HEK293 (cell line): ENCODE data around the gene WDR82.

ENCODE experiments used
- CTCF ChIA-PET: fragments of 350-600 bp; formaldehyde crosslinking; extraction: SDS; loops from one replicate; lab custom pipeline; 2021; ENCODE audit warnings: antibody characterized with exemption; lab: Yijun Ruan, JAX
- POLR2A ChIA-PET: fragments of 300-600 bp; formaldehyde crosslinking; extraction: SDS; loops from one replicate; lab custom pipeline; 2020; ENCODE audit warnings: antibody characterized with exemption, inconsistent platforms; lab: Yijun Ruan, JAX
- H3K27ac ChIP-seq: fragments of 200-500 bp; sonication (Bioruptor generic); 2 replicates; pipeline ENCODE4 v1.5.1; 2014; ENCODE audit warnings: low read depth, low read length, control low read depth, inconsistent platforms; ENCODE audit errors: extremely low read depth
- H3K36me3 ChIP-seq, 2 experiments: fragments of 200-500 bp in 1 of 2; sonication (Bioruptor generic) in 1 of 2; 1 replicate in 1 of 2; 2 replicates in 1 of 2; pipeline ENCODE4 v1.5.1; 2014 to 2017; ENCODE audit warnings: inconsistent platforms in 2 of 2, low read length in 2 of 2; ENCODE audit not compliant: control insufficient read depth in 2 of 2, insufficient read depth in 1 of 2
- H3K4me1 ChIP-seq: fragments of 200-500 bp; sonication (Bioruptor generic); 2 replicates; pipeline ENCODE4 v1.5.1; 2014; ENCODE audit warnings: mild to moderate bottlenecking, low read length, inconsistent platforms; ENCODE audit not compliant: control insufficient read depth, insufficient read depth
- H3K4me3 ChIP-seq: 2 replicates; pipeline ENCODE4 v1.5.1; 2011; ENCODE audit warnings: low read depth, mild to moderate bottlenecking, control low read depth, low read length, moderate library complexity
- H3K9me3 ChIP-seq: fragments of 200-500 bp; sonication (Bioruptor generic); 2 replicates; pipeline ENCODE4 v1.5.1; 2014; ENCODE audit warnings: low read depth, low read length, inconsistent platforms; ENCODE audit not compliant: control insufficient read depth, insufficient read depth
- CTCF ChIP-seq: fragments of 450-650 bp; formaldehyde crosslinking; IDR thresholded peaks from 2 replicates; pipeline ENCODE4 v1.5.1; 2016; ENCODE audit warnings: missing biosample characterization, missing genetic modification characterization
- ZBTB7A ChIP-seq: fragments of 450-650 bp; formaldehyde crosslinking; IDR thresholded peaks from 2 replicates; pipeline ENCODE4 v1.5.1; 2016; ENCODE audit warnings: low read depth, missing biosample characterization, missing genetic modification characterization
- ZEB2 ChIP-seq: fragments of 450-650 bp; formaldehyde crosslinking; IDR thresholded peaks from 2 replicates; pipeline ENCODE4 v1.5.1; 2016; ENCODE audit warnings: missing biosample characterization, missing genetic modification characterization
- ZNF146 ChIP-seq: fragments of 450-650 bp; formaldehyde crosslinking; IDR thresholded peaks from 2 replicates; pipeline ENCODE4 v1.5.1; 2016; ENCODE audit warnings: missing biosample characterization, missing genetic modification characterization
- ZNF19 ChIP-seq: fragments of 450-650 bp; formaldehyde crosslinking; IDR thresholded peaks from 2 replicates; pipeline ENCODE4; 2016; ENCODE audit warnings: missing biosample characterization, missing genetic modification characterization, low read depth
- ZNF248 ChIP-seq: fragments of 450-650 bp; formaldehyde crosslinking; IDR thresholded peaks from 2 replicates; pipeline ENCODE4 v1.5.1; 2017; ENCODE audit warnings: missing biosample characterization, missing genetic modification characterization
- ZNF350 ChIP-seq: fragments of 450-650 bp; formaldehyde crosslinking; IDR thresholded peaks from 2 replicates; pipeline ENCODE4 v1.5.0; 2017; ENCODE audit warnings: missing biosample characterization, mild to moderate bottlenecking, missing genetic modification characterization
- ZNF398 ChIP-seq: fragments of 450-650 bp; formaldehyde crosslinking; IDR thresholded peaks from 2 replicates; pipeline ENCODE4 v1.5.1; 2017; ENCODE audit warnings: missing biosample characterization, missing genetic modification characterization
- ZNF423 ChIP-seq: fragments of 450-650 bp; formaldehyde crosslinking; IDR thresholded peaks from 2 replicates; pipeline ENCODE4 v1.5.1; 2016; ENCODE audit warnings: missing biosample characterization, missing genetic modification characterization
- ZNF529 ChIP-seq: fragments of 450-650 bp; formaldehyde crosslinking; IDR thresholded peaks from 2 replicates; pipeline ENCODE4 v1.5.1; 2017; ENCODE audit warnings: missing genetic modification characterization, missing biosample characterization; ENCODE audit not compliant: insufficient replicate concordance
- ZNF544 ChIP-seq: fragments of 450-650 bp; formaldehyde crosslinking; IDR thresholded peaks from 2 replicates; pipeline ENCODE4 v1.5.0; 2017; ENCODE audit warnings: missing biosample characterization, missing genetic modification characterization
- ZNF549 ChIP-seq: fragments of 450-650 bp; IDR thresholded peaks from 2 replicates; pipeline ENCODE4 v1.5.1; 2018; ENCODE audit warnings: missing biosample characterization, missing genetic modification characterization, mild to moderate bottlenecking, inconsistent platforms, moderate library complexity
- ZNF558 ChIP-seq: fragments of 450-650 bp; formaldehyde crosslinking; IDR thresholded peaks from 2 replicates; pipeline ENCODE4 v1.5.1; 2016; ENCODE audit warnings: missing biosample characterization, missing genetic modification characterization
- ZNF621 ChIP-seq: fragments of 450-650 bp; formaldehyde crosslinking; IDR thresholded peaks from 2 replicates; pipeline ENCODE4 v1.5.1; 2017; ENCODE audit warnings: missing biosample characterization, missing genetic modification characterization
- ZNF654 ChIP-seq: fragments of 450-650 bp; formaldehyde crosslinking; IDR thresholded peaks from 2 replicates; pipeline ENCODE4 v1.5.1; 2016; ENCODE audit warnings: low read depth, missing biosample characterization, missing genetic modification characterization
- ZNF776 ChIP-seq: fragments of 450-650 bp; formaldehyde crosslinking; IDR thresholded peaks from 2 replicates; pipeline ENCODE4 v1.5.0; 2017; ENCODE audit warnings: missing biosample characterization, missing genetic modification characterization, borderline replicate concordance
- ZNF791 ChIP-seq: fragments of 450-650 bp; formaldehyde crosslinking; IDR thresholded peaks from 2 replicates; pipeline ENCODE4 v1.5.1; 2016; ENCODE audit warnings: missing biosample characterization, missing genetic modification characterization
- TF ChIP-seq, protein P1 (sequence below): fragments of 450-650 bp; formaldehyde crosslinking; IDR thresholded peaks from 2 replicates; pipeline ENCODE4 v1.5.1; 2016; ENCODE audit warnings: missing biosample characterization, missing genetic modification characterization, borderline replicate concordance
- TF ChIP-seq, protein P2 (sequence below): fragments of 450-650 bp; formaldehyde crosslinking; IDR thresholded peaks from 2 replicates; pipeline ENCODE4 v1.5.1; 2016; ENCODE audit warnings: missing biosample characterization, missing genetic modification characterization
- TF ChIP-seq, protein P3 (sequence below): fragments of 450-650 bp; formaldehyde crosslinking; IDR thresholded peaks from 2 replicates; pipeline ENCODE4 v1.5.1; 2016; ENCODE audit warnings: missing biosample characterization, missing genetic modification characterization

WDR82 gene

GRCh38 chr3:52289747-52290595, 11.5 kb upstream of the WDR82 start:
- Histone ChIP-seq H3K27ac (no peak overlapping the region), H3K36me3 (peaks cover 0 to 22% of the 10 kb centered on the region in 2 experiments; a peak in 1 of 3 replicates), H3K4me3 (no peak overlapping the region), H3K4me1 (no peaks in the 10 kb centered on the region), H3K9me3 (no peaks in the 10 kb centered on the region)
- ChIA-PET POLR2A (no interaction called here), CTCF (interaction anchor here (0.6 to 3.0 kb wide), 4 partner anchors 11 to 69 kb away, joined by 3 to 33 read pairs (median 4); no protein-coding TSS in a partner anchor)
- TF ChIP-seq ZEB2 (tag by site-specific recombination) (no peak), ZNF544 (tag by site-specific recombination) (no peak), ZNF549 (tag by site-specific recombination) (no peak), ZNF558 (tag by site-specific recombination) (no peak), ZNF146 (tag by site-specific recombination) (no peak), ZNF398 (no peak), ZNF350 (tag by site-specific recombination) (no peak), ZNF654 (tag by site-specific recombination) (no peak), ZNF621 (tag by site-specific recombination) (no peak), ZNF19 (no peak), ZNF791 (no peak), ZNF776 (tag by site-specific recombination) (no peak), ZNF248 (tag by site-specific recombination) (no peak)
- TF ChIP-seq, protein P1, sequence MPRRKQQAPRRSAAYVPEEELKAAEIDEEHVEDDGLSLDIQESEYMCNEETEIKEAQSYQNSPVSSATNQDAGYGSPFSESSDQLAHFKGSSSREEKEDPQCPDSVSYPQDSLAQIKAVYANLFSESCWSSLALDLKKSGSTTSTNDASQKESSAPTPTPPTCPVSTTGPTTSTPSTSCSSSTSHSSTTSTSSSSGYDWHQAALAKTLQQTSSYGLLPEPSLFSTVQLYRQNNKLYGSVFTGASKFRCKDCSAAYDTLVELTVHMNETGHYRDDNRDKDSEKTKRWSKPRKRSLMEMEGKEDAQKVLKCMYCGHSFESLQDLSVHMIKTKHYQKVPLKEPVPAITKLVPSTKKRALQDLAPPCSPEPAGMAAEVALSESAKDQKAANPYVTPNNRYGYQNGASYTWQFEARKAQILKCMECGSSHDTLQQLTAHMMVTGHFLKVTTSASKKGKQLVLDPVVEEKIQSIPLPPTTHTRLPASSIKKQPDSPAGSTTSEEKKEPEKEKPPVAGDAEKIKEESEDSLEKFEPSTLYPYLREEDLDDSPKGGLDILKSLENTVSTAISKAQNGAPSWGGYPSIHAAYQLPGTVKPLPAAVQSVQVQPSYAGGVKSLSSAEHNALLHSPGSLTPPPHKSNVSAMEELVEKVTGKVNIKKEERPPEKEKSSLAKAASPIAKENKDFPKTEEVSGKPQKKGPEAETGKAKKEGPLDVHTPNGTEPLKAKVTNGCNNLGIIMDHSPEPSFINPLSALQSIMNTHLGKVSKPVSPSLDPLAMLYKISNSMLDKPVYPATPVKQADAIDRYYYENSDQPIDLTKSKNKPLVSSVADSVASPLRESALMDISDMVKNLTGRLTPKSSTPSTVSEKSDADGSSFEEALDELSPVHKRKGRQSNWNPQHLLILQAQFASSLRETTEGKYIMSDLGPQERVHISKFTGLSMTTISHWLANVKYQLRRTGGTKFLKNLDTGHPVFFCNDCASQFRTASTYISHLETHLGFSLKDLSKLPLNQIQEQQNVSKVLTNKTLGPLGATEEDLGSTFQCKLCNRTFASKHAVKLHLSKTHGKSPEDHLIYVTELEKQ = no peak
- TF ChIP-seq, protein P2, sequence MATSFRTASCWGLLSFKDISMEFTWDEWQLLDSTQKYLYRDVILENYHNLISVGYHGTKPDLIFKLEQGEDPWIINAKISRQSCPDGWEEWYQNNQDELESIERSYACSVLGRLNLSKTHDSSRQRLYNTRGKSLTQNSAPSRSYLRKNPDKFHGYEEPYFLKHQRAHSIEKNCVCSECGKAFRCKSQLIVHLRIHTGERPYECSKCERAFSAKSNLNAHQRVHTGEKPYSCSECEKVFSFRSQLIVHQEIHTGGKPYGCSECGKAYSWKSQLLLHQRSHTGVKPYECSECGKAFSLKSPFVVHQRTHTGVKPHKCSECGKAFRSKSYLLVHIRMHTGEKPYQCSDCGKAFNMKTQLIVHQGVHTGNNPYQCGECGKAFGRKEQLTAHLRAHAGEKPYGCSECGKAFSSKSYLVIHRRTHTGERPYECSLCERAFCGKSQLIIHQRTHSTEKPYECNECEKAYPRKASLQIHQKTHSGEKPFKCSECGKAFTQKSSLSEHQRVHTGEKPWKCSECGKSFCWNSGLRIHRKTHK (tag by site-specific recombination) = no peak

DNA sequence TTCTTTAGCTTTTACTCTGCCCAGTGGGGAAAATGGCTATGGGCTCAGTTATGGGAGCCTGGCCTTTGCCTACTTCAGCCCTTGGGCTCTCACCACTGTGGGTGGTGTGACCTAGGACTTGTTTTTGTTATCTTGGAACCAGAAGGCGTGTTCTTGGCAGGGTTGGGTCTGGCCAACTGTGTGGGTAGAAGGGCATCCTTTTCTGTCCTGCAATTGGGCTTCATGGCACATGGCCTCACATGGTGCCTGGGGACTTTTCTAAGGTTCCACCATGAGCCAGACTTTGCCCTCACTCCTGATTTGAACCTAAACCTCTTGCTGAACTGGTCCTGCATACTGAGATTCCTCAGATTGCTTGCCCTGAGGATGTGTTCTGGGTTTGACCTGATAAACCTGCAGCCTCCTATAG, 10.9 kb upstream of the WDR82 start:
- no peaks in the 10 kb centered on the region for H3K9me3 ChIP-seq
- no peak overlapping the region for H3K4me3 ChIP-seq
- H3K36me3 ChIP-seq = peaks cover 0 to 22% of the 10 kb centered on the region in 2 experiments; a peak in 1 of 3 replicates
- no peak overlapping the region for H3K27ac ChIP-seq
- ChIA-PET POLR2A (no interaction called here), CTCF (interaction anchor here (0.7 to 1.5 kb wide), 4 partner anchors 10 to 69 kb away, joined by 4 to 11 read pairs (median 4); no protein-coding TSS in a partner anchor)
- no peaks in the 10 kb centered on the region for H3K4me1 ChIP-seq
- no peak for TF ChIP-seq ZNF423 (tag by site-specific recombination)
- TF ChIP-seq ZNF529 (tag by site-specific recombination) = no peak
- no peak for TF ChIP-seq ZEB2 (tag by site-specific recombination)
- TF ChIP-seq, protein P3, sequence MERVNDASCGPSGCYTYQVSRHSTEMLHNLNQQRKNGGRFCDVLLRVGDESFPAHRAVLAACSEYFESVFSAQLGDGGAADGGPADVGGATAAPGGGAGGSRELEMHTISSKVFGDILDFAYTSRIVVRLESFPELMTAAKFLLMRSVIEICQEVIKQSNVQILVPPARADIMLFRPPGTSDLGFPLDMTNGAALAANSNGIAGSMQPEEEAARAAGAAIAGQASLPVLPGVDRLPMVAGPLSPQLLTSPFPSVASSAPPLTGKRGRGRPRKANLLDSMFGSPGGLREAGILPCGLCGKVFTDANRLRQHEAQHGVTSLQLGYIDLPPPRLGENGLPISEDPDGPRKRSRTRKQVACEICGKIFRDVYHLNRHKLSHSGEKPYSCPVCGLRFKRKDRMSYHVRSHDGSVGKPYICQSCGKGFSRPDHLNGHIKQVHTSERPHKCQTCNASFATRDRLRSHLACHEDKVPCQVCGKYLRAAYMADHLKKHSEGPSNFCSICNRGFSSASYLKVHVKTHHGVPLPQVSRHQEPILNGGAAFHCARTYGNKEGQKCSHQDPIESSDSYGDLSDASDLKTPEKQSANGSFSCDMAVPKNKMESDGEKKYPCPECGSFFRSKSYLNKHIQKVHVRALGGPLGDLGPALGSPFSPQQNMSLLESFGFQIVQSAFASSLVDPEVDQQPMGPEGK (tag by site-specific recombination) = no peak
- no peak for TF ChIP-seq CTCF (tag by site-specific recombination)
- no peak for TF ChIP-seq ZBTB7A (tag by site-specific recombination)
